SK-N-SH treated with all-trans-retinoic acid at 6 μM for 48 hours (cell line): ENCODE data around the gene ASPHD1.

Experiments used
- ATAC-seq: fragments of 200-7000 bp; cut with Tn5 transposase; 3 replicates; pipeline ENCODE4 v1.9.1; 2020; ENCODE audit warnings: mild to moderate bottlenecking, moderate library complexity
- ARNTL ChIP-seq: fragments of 450-650 bp; formaldehyde crosslinking; IDR thresholded peaks from 2 replicates; pipeline ENCODE4 v1.5.0; 2020; ENCODE audit warnings: low read depth, mild to moderate bottlenecking, moderate library complexity, borderline replicate concordance
- BACH2 ChIP-seq: fragments of 250-450 bp; sonication (Bioruptor Pico); IDR thresholded peaks from 2 replicates; pipeline ENCODE4 v1.9.0; 2021; ENCODE audit warnings: mild to moderate bottlenecking, borderline replicate concordance
- CSDC2 ChIP-seq: fragments of 250-450 bp; sonication (Bioruptor Pico); IDR thresholded peaks from 2 replicates; pipeline ENCODE4 v1.5.0; 2020; ENCODE audit warnings: mild to moderate bottlenecking, moderate library complexity
- ESRRG ChIP-seq: fragments of 250-450 bp; sonication (Bioruptor Pico); IDR thresholded peaks from 2 replicates; pipeline ENCODE4 v1.6.1; 2021; ENCODE audit warnings: mild to moderate bottlenecking
- GLIS3 ChIP-seq: fragments of 250-450 bp; sonication (Bioruptor Pico); IDR thresholded peaks from 2 replicates; pipeline ENCODE4 v1.5.0; 2020; ENCODE audit warnings: mild to moderate bottlenecking, moderate library complexity
- ISL1 ChIP-seq: fragments of 250-450 bp; sonication (Bioruptor Pico); IDR thresholded peaks from 2 replicates; pipeline ENCODE4 v2.1.2; 2022; ENCODE audit warnings: mild to moderate bottlenecking, moderate library complexity
- OSR1 ChIP-seq: fragments of 250-450 bp; sonication (Bioruptor Pico); IDR thresholded peaks from 2 replicates; pipeline ENCODE4 v1.8.0; 2022; ENCODE audit warnings: moderate library complexity, mild to moderate bottlenecking, inconsistent platforms
- PPARA ChIP-seq: fragments of 250-450 bp; sonication (Bioruptor Pico); IDR thresholded peaks from 2 replicates; pipeline ENCODE4 v1.5.0; 2020; ENCODE audit warnings: mild to moderate bottlenecking, borderline replicate concordance
- RARB ChIP-seq: fragments of 250-450 bp; sonication (Bioruptor Pico); IDR thresholded peaks from 2 replicates; pipeline ENCODE4 v1.8.0; 2021; ENCODE audit warnings: mild to moderate bottlenecking, moderate library complexity
- TCF4 ChIP-seq: fragments of 250-450 bp; sonication (Bioruptor Pico); IDR thresholded peaks from 2 replicates; pipeline ENCODE4 v1.8.0; 2021; ENCODE audit warnings: mild to moderate bottlenecking, moderate library complexity, borderline replicate concordance
- TOX ChIP-seq: fragments of 250-450 bp; sonication (Bioruptor Pico); IDR thresholded peaks from 2 replicates; pipeline ENCODE4 v1.8.0; 2021; ENCODE audit warnings: mild to moderate bottlenecking, moderate library complexity, borderline replicate concordance
- ZC3H10 ChIP-seq: fragments of 250-450 bp; sonication (Bioruptor Pico); IDR thresholded peaks from 2 replicates; pipeline ENCODE4 v1.5.1; 2021; ENCODE audit warnings: mild to moderate bottlenecking, moderate library complexity
- ZFP3 ChIP-seq: fragments of 250-450 bp; sonication (Bioruptor Pico); IDR thresholded peaks from 2 replicates; pipeline ENCODE4 v1.5.0; 2020; ENCODE audit warnings: mild to moderate bottlenecking, moderate library complexity
- ZFP30 ChIP-seq: fragments of 450-650 bp; formaldehyde crosslinking; IDR thresholded peaks from 2 replicates; pipeline ENCODE4 v1.5.0; 2022; ENCODE audit warnings: mild to moderate bottlenecking, moderate library complexity
- ZNF565 ChIP-seq: fragments of 450-650 bp; formaldehyde crosslinking; conservative IDR thresholded peaks from 2 replicates; pipeline ENCODE4 v1.5.0; 2020; ENCODE audit warnings: low read depth, mild to moderate bottlenecking, moderate library complexity
- ZNF8 ChIP-seq: fragments of 450-650 bp; formaldehyde crosslinking; IDR thresholded peaks from 2 replicates; pipeline ENCODE4 v1.5.0; 2020; ENCODE audit warnings: mild to moderate bottlenecking, moderate library complexity
- TF ChIP-seq, protein P1 (sequence below): fragments of 250-450 bp; sonication (Bioruptor Pico); IDR thresholded peaks from 2 replicates; pipeline ENCODE4 v1.5.1; 2021; ENCODE audit warnings: mild to moderate bottlenecking, moderate library complexity
- TF ChIP-seq, protein P2 (sequence below): fragments of 250-450 bp; sonication (Bioruptor Pico); IDR thresholded peaks from 2 replicates; pipeline ENCODE4 v1.8.0; 2021; ENCODE audit warnings: low read depth, mild to moderate bottlenecking, moderate library complexity, borderline replicate concordance
- TF ChIP-seq, protein P3 (sequence below): fragments of 250-450 bp; sonication (Bioruptor Pico); IDR thresholded peaks from 2 replicates; pipeline ENCODE4 v1.5.1; 2020; ENCODE audit warnings: low read depth, mild to moderate bottlenecking, moderate library complexity
- TF ChIP-seq, protein P4 (sequence below): fragments of 250-450 bp; sonication (Bioruptor Pico); IDR thresholded peaks from 2 replicates; pipeline ENCODE4 v1.5.0; 2020; ENCODE audit warnings: mild to moderate bottlenecking, moderate library complexity
- TF ChIP-seq, protein P5 (sequence below): fragments of 250-450 bp; sonication (Bioruptor Pico); IDR thresholded peaks from 2 replicates; pipeline ENCODE4 v1.8.0; 2020; ENCODE audit warnings: mild to moderate bottlenecking, moderate library complexity, borderline replicate concordance

ASPHD1 gene

DNA sequence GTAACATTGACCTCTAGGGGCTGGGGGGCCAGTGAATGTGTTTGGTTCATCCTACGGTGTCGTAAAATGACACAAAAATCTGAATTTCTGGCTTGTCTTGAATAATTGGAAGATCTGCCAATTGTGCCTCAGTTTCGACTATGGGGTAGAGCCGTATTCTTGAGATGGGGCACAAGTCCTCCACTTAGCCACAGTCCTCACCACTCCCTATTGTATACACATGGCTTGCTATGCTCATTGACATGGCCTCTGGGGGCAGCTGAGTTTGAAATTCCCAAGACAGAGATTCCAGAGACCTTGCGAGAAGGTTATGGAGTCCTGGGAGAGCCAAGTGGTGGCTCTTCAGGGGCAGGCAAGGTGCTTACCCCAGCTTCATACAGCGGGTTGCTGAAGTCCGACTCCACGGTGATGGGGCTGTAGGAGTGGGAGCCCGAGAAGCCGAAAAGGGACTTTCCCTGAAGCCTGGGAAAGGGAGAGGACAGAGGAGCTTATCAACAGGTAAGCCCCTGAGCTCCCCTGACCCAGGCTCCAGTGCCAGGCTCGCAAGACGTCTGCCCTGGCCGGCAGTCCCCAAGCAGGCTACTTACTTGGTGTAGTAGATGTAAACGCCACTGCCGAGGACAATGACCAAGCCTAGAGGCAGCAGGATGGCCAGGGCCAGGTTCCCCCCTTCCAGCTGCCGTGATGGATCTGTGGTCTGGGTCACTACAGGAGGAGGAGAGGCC lies 28.3 kb upstream of the ASPHD1 start:
- ATAC-seq, result no peak
- TF ChIP-seq, protein P1, sequence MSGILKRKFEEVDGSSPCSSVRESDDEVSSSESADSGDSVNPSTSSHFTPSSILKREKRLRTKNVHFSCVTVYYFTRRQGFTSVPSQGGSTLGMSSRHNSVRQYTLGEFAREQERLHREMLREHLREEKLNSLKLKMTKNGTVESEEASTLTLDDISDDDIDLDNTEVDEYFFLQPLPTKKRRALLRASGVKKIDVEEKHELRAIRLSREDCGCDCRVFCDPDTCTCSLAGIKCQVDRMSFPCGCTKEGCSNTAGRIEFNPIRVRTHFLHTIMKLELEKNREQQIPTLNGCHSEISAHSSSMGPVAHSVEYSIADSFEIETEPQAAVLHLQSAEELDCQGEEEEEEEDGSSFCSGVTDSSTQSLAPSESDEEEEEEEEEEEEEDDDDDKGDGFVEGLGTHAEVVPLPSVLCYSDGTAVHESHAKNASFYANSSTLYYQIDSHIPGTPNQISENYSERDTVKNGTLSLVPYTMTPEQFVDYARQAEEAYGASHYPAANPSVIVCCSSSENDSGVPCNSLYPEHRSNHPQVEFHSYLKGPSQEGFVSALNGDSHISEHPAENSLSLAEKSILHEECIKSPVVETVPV (CRISPR knock-in tag), result no peak
- no peak for TF ChIP-seq ZNF8 (CRISPR knock-in tag)
- no peak for TF ChIP-seq PPARA
- TF ChIP-seq TCF4 (CRISPR knock-in tag), result no peak
- TF ChIP-seq TOX (CRISPR knock-in tag), result no peak
- TF ChIP-seq, protein P2, sequence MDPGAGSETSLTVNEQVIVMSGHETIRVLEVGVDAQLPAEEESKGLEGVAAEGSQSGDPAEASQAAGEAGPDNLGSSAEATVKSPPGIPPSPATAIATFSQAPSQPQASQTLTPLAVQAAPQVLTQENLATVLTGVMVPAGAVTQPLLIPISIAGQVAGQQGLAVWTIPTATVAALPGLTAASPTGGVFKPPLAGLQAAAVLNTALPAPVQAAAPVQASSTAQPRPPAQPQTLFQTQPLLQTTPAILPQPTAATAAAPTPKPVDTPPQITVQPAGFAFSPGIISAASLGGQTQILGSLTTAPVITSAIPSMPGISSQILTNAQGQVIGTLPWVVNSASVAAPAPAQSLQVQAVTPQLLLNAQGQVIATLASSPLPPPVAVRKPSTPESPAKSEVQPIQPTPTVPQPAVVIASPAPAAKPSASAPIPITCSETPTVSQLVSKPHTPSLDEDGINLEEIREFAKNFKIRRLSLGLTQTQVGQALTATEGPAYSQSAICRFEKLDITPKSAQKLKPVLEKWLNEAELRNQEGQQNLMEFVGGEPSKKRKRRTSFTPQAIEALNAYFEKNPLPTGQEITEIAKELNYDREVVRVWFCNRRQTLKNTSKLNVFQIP (CRISPR knock-in tag), result no peak
- TF ChIP-seq ZNF565, result no peak
- TF ChIP-seq OSR1, result no peak
- no peak for TF ChIP-seq CSDC2 (CRISPR knock-in tag)
- TF ChIP-seq, protein P3, sequence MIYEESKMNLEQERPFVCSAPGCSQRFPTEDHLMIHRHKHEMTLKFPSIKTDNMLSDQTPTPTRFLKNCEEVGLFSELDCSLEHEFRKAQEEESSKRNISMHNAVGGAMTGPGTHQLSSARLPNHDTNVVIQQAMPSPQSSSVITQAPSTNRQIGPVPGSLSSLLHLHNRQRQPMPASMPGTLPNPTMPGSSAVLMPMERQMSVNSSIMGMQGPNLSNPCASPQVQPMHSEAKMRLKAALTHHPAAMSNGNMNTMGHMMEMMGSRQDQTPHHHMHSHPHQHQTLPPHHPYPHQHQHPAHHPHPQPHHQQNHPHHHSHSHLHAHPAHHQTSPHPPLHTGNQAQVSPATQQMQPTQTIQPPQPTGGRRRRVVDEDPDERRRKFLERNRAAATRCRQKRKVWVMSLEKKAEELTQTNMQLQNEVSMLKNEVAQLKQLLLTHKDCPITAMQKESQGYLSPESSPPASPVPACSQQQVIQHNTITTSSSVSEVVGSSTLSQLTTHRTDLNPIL (CRISPR knock-in tag), result no peak
- TF ChIP-seq ISL1, result no peak
- no peak for TF ChIP-seq ARNTL
- no peak for TF ChIP-seq RARB (CRISPR knock-in tag)
- no peak for TF ChIP-seq GLIS3 (CRISPR knock-in tag)
- no peak for TF ChIP-seq ZFP3 (CRISPR knock-in tag)
- TF ChIP-seq ESRRG (CRISPR knock-in tag), result no peak
- TF ChIP-seq, protein P4, sequence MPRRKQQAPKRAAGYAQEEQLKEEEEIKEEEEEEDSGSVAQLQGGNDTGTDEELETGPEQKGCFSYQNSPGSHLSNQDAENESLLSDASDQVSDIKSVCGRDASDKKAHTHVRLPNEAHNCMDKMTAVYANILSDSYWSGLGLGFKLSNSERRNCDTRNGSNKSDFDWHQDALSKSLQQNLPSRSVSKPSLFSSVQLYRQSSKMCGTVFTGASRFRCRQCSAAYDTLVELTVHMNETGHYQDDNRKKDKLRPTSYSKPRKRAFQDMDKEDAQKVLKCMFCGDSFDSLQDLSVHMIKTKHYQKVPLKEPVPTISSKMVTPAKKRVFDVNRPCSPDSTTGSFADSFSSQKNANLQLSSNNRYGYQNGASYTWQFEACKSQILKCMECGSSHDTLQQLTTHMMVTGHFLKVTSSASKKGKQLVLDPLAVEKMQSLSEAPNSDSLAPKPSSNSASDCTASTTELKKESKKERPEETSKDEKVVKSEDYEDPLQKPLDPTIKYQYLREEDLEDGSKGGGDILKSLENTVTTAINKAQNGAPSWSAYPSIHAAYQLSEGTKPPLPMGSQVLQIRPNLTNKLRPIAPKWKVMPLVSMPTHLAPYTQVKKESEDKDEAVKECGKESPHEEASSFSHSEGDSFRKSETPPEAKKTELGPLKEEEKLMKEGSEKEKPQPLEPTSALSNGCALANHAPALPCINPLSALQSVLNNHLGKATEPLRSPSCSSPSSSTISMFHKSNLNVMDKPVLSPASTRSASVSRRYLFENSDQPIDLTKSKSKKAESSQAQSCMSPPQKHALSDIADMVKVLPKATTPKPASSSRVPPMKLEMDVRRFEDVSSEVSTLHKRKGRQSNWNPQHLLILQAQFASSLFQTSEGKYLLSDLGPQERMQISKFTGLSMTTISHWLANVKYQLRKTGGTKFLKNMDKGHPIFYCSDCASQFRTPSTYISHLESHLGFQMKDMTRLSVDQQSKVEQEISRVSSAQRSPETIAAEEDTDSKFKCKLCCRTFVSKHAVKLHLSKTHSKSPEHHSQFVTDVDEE (CRISPR knock-in tag), result no peak
- no peak for TF ChIP-seq ZC3H10 (CRISPR knock-in tag)
- TF ChIP-seq ZFP30 (CRISPR knock-in tag), result no peak

DNA sequence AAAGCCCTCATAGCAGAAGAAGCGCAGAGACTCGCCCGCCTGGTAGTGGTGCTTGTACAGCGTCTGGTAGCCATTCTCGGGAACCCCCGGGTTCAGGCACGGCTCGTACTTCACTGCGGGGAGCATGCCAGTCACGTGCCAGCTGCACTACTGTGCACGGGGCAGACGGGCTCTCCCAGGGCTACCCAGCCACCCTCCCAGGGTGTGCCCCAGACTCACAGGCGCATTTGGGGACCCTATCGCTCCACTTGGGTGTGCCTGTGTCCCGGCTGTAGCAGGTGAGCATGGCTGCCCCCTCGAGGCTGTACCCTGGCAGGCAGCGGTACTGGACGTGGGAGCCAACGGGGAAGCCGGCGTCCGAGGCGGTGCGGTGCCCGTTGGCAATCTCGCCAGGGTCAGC lies 27.0 kb upstream of the ASPHD1 start:
- ATAC-seq, result no peak
- TF ChIP-seq ZNF8 (CRISPR knock-in tag), result no peak
- no peak for TF ChIP-seq ZFP3 (CRISPR knock-in tag)
- TF ChIP-seq, protein P4 (CRISPR knock-in tag), result no peak
- TF ChIP-seq ARNTL, result no peak
- no peak for TF ChIP-seq TOX (CRISPR knock-in tag)
- TF ChIP-seq ISL1, result no peak
- no peak for TF ChIP-seq RARB (CRISPR knock-in tag)

DNA sequence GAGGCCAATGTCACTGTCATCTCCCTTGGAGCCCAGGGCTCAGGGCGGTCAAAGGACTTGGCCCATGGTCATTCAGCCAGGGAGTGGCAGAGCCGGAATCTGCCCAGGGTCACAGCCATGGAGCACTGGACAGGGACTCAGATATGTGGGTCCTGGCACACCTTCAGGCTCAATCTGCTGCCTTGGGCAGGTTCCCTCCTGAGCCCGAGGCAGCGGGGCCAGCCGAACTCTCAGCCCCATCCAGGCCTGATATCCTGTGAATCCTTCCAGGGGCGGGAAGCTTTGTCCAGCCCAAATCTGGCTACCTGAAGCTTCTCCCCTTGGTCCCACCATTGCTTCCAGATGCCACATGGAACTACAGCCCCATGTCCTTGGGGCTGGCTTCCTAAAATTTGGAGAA lies 25.1 kb upstream of the ASPHD1 start:
- no peak for ATAC-seq
- no peak for TF ChIP-seq ZNF565
- no peak for TF ChIP-seq OSR1
- TF ChIP-seq ZFP30 (CRISPR knock-in tag), result no peak
- TF ChIP-seq ARNTL, result no peak
- TF ChIP-seq ESRRG (CRISPR knock-in tag), result no peak
- TF ChIP-seq CSDC2 (CRISPR knock-in tag), result no peak
- no peak for TF ChIP-seq BACH2 (CRISPR knock-in tag)
- TF ChIP-seq, protein P1 (CRISPR knock-in tag), result no peak
- TF ChIP-seq, protein P5, sequence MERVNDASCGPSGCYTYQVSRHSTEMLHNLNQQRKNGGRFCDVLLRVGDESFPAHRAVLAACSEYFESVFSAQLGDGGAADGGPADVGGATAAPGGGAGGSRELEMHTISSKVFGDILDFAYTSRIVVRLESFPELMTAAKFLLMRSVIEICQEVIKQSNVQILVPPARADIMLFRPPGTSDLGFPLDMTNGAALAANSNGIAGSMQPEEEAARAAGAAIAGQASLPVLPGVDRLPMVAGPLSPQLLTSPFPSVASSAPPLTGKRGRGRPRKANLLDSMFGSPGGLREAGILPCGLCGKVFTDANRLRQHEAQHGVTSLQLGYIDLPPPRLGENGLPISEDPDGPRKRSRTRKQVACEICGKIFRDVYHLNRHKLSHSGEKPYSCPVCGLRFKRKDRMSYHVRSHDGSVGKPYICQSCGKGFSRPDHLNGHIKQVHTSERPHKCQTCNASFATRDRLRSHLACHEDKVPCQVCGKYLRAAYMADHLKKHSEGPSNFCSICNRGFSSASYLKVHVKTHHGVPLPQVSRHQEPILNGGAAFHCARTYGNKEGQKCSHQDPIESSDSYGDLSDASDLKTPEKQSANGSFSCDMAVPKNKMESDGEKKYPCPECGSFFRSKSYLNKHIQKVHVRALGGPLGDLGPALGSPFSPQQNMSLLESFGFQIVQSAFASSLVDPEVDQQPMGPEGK (CRISPR knock-in tag), result no peak
- no peak for TF ChIP-seq GLIS3 (CRISPR knock-in tag)
- no peak for TF ChIP-seq TOX (CRISPR knock-in tag)
- TF ChIP-seq, protein P2 (CRISPR knock-in tag), result no peak
